Ecto neural progenitor cell (in vitro differentiated cells): ENCODE data around the gene UBC.

Source experiments
- DNase-seq: peaks from one replicate; pipeline ENCODE4 v3.0.0-alpha.2; 2018; ENCODE audit warnings: low spot score

UBC gene

DNA sequence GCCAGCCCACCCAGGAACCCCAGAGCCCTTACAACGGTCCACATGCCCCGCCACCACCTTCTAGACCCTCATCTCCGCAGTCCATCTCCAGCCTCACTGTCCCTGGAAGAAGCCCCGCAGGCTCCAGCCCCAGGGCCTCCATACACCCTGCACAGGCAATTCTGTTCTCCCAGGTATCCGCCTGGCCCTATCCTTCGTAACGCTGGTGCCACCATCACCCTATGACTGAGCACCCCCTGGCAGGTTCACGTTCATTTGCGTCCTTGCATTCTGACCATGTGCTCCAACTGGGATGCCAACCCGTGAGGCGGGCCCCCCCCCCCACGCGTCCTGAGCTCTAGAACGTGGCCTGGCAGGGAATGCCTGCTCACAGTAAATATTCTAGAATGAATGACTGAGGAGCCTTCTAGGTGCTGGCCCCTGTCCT is 50.1 kb downstream of the UBC start:
- DNase-seq: no peak

DNA sequence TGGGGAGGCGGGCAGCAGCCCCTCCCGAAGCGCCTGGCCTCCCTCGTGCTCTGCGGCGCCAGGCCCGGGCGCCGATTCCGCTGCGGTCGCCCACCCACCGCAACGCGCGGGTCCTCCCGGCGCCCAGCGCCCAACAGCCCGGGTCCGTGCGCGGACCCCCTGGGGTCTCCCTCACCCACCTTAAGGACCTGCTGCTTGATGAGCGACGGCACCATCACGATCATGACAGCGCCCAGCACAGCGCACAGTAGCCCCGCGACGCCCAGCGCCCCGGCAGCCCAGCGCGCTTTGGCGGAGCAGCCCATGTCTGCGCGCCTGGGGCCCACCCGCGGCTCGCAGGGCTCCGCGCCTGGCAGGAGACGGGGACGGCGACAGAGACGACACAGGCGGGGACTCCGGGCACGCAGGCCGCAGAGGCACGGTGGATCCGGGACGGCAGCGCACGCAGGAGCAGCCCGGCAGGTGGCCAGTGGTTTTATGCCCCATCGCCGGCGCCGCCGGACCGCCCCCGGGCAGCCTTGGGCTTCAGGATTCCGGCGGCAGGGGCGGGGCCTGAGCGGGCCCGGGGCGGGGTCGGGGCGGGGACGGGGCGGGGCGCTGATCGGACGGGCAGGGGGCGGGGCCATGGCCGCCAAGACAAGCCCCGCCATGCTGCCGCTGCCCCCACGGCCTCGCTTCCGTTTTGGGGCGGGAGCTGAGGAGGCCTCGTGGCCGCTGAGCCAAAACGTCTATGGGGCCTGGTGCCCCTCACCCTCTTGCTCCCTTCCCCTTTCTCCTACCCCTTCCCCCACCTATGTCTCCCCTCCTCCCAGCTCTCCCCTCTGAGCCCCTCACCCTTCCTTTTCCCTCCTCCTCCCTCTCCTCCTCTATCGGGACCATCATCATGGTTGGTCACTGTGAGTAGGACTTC is 50.8 kb downstream of the UBC start, which contains the start of gene SCARB1:
TSS of gene SCARB1 (minus strand) at position 449 of the 910 bp plus-strand sequence. CDS start at position 305, 144 bp downstream.
- peak; percentile 96 for DNase-seq

- DNase-seq: peak; percentile 71
These were observed 51.6 kb downstream of the UBC start for GRCh38 chr12:124862768-124863415.

- DNase-seq: no peak
These were observed 52.4 kb downstream of the UBC start for GRCh38 chr12:124861898-124862676.
